ENCODE data around the gene SCAF8. TPM values are rescaled to one million over a fixed set of nuclear protein-coding genes. Genes with fewer than 3 reads are reported as not detected.

Gene SCAF8
- total RNA-seq, 1 experiment from 2014 or later: 49.5 TPM

- no peak for TF ChIP-seq CTCF (conservative IDR thresholded peaks at IDR 0.05; ENCODE audit: low read depth, low read length)
- TF ChIP-seq EZH2 (IDR thresholded peaks at IDR 0.05; ENCODE audit: borderline replicate concordance, low read depth, low read length, poor library complexity, severe bottlenecking): no peak
- DNase-seq (ENCODE audit: low spot score): no peak
- Histone ChIP-seq H3K27me3 (replicated peaks; ENCODE audit: insufficient read depth, low read depth, low read length, poor library complexity) (no peaks in the 10 kb centered on the region), H3K4me3 (ENCODE audit: low read depth, low read length, poor library complexity, severe bottlenecking) (no peak overlapping the region), H3K27ac (ENCODE audit: low read depth, low read length, poor library complexity, severe bottlenecking) (no peak overlapping the region), H3K4me1 (ENCODE audit: insufficient read depth, low read length, poor library complexity, severe bottlenecking) (no peaks in the 10 kb centered on the region), H3K36me3 (ENCODE audit: insufficient read depth, low read length, poor library complexity, severe bottlenecking) (no peaks in the 10 kb centered on the region), H3K9me3 (ENCODE audit: low read depth, low read length, poor library complexity, severe bottlenecking) (no peaks in the 10 kb centered on the region)
- intact Hi-C loops (cut with micrococcal nuclease; ENCODE audit: unreplicated experiment): no loop called here
- POLR2A ChIA-PET (ENCODE audit: low non-redundant PET): no interaction called here
- BruUV-seq (replicated peaks): no TSS peak
- CTCF ChIA-PET: no interaction called here
These were observed 145.8 kb downstream of the SCAF8 start for GRCh38 chr6:154878871-154879491.

GRCh38 chr6:154882107-154882506 is 148.9 kb downstream of the SCAF8 start:
- H3K9me3 ChIP-seq (ENCODE audit: low read depth, low read length, poor library complexity, severe bottlenecking): no peaks in the 10 kb centered on the region
- intact Hi-C loops (cut with micrococcal nuclease; ENCODE audit: unreplicated experiment): no loop called here
- no peaks in the 10 kb centered on the region for H3K27me3 ChIP-seq (replicated peaks; ENCODE audit: insufficient read depth, low read depth, low read length, poor library complexity)
- H3K4me3 ChIP-seq (ENCODE audit: low read depth, low read length, poor library complexity, severe bottlenecking): no peak overlapping the region
- no TSS peak for BruUV-seq (replicated peaks)
- no peaks in the 10 kb centered on the region for H3K4me1 ChIP-seq (ENCODE audit: insufficient read depth, low read length, poor library complexity, severe bottlenecking)
- ChIA-PET POLR2A (ENCODE audit: low non-redundant PET) (no interaction called here), CTCF (no interaction called here)
- TF ChIP-seq EZH2 (IDR thresholded peaks at IDR 0.05; ENCODE audit: borderline replicate concordance, low read depth, low read length, poor library complexity, severe bottlenecking): no peak
- TF ChIP-seq CTCF (conservative IDR thresholded peaks at IDR 0.05; ENCODE audit: low read depth, low read length): no peak
- DNase-seq (ENCODE audit: low spot score): no peak
- no peaks in the 10 kb centered on the region for H3K36me3 ChIP-seq (ENCODE audit: insufficient read depth, low read length, poor library complexity, severe bottlenecking)
- H3K27ac ChIP-seq (ENCODE audit: low read depth, low read length, poor library complexity, severe bottlenecking): no peak overlapping the region

Small RNA genes within 50 kb of the gene (microRNA-seq; reads per million reads assigned to microRNA genes)
- gene MIR1273C: not detected

Other genes with a start within 250 kb of the SCAF8 start
- 10.3 and 10.5 TPM in 2 replicates for gene CNKSR3, start 222.7 kb upstream of the SCAF8 start, total RNA-seq (2021)

Data from A673 (cell line).